Skeletal muscle satellite cell (primary cell): ENCODE measurements around the gene YWHAE.
"Not testable (repeated sequence)": the region's sequence is repeated elsewhere in the genome, so short reads cannot be mapped to it uniquely, and the experiment has no call there.

Source experiments
- H3K27me3 ChIP-seq: 2 replicates; pipeline ENCODE4 v1.7.0; 2013; ENCODE audit warnings: low read length; ENCODE audit not compliant: control insufficient read depth, insufficient read depth
- H3K36me3 ChIP-seq: 2 replicates; pipeline ENCODE4 v1.7.0; 2013; ENCODE audit warnings: mild to moderate bottlenecking, control low read depth, low read length; ENCODE audit not compliant: insufficient read depth
- H3K4me1 ChIP-seq: 2 replicates; pipeline ENCODE4 v1.7.0; 2013; ENCODE audit warnings: low read length; ENCODE audit not compliant: control insufficient read depth, insufficient read depth
- H3K4me2 ChIP-seq: 2 replicates; pipeline ENCODE4 v1.7.0; 2013; ENCODE audit warnings: mild to moderate bottlenecking, low read length
- H3K4me3 ChIP-seq: 2 replicates; pipeline ENCODE4 v1.7.0; 2013; ENCODE audit warnings: low read length
- H3K9ac ChIP-seq: 2 replicates; pipeline ENCODE4 v1.7.0; 2013; ENCODE audit warnings: mild to moderate bottlenecking, low read depth, low read length, moderate library complexity
- H3K9me3 ChIP-seq: replicated peaks from 2 replicates; pipeline ENCODE4 v1.7.0; 2013; ENCODE audit warnings: mild to moderate bottlenecking, control low read depth, low read length

Gene YWHAE

GRCh38 chr17:1322480-1322879 is 77.5 kb downstream of the YWHAE start:
- Histone ChIP-seq H3K4me3 (no peak overlapping the region), H3K4me1 (no peaks in the 10 kb centered on the region), H3K4me2 (no peak overlapping the region), H3K36me3 (no peaks in the 10 kb centered on the region), H3K9ac (no peak overlapping the region), H3K27me3 (peaks cover 8% of the 10 kb centered on the region), H3K9me3 (no peaks in the 10 kb centered on the region)

- no peak overlapping the region for H3K9ac ChIP-seq
- no peaks in the 10 kb centered on the region for H3K36me3 ChIP-seq
- no peaks in the 10 kb centered on the region for H3K9me3 ChIP-seq
- no peak overlapping the region for H3K4me3 ChIP-seq
- no peaks in the 10 kb centered on the region for H3K4me1 ChIP-seq
- peaks cover 8% of the 10 kb centered on the region for H3K27me3 ChIP-seq
- no peak overlapping the region for H3K4me2 ChIP-seq
These were observed 78.0 kb downstream of the YWHAE start for GRCh38 chr17:1322014-1322428.

GRCh38 chr17:1315891-1316403 is 84.1 kb downstream of the YWHAE start:
- Histone ChIP-seq H3K36me3 (no peaks in the 10 kb centered on the region), H3K9me3 (no peaks in the 10 kb centered on the region), H3K9ac (no peak overlapping the region), H3K4me2 (no peak overlapping the region), H3K4me1 (no peaks in the 10 kb centered on the region), H3K27me3 (peaks cover 22% of the 10 kb centered on the region), H3K4me3 (no peak overlapping the region)

DNA sequence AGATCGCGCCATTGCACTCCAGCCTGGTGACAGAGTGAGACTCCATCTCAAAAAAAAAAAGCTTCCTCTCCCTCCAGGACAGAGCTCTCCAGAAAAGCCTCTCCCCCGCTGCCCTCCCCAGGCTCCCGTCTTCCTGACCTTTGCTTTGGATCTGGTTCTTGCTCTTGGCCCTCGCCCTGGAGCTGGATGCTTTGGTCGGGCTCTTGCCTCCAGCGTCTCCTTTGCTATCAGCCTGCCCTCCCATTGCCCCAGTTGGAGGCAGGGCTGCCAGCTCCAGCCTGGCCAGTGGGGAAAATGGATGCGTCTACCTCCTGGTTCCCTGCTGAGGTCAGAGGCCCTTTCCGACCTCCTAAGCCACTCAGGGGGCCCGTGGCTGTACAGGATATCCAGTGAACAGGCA is 84.6 kb downstream of the YWHAE start:
- Histone ChIP-seq H3K27me3 (peaks cover 22% of the 10 kb centered on the region), H3K4me2 (no peak overlapping the region), H3K9ac (no peak overlapping the region), H3K36me3 (no peaks in the 10 kb centered on the region), H3K4me3 (no peak overlapping the region), H3K4me1 (no peaks in the 10 kb centered on the region), H3K9me3 (no peaks in the 10 kb centered on the region)

DNA sequence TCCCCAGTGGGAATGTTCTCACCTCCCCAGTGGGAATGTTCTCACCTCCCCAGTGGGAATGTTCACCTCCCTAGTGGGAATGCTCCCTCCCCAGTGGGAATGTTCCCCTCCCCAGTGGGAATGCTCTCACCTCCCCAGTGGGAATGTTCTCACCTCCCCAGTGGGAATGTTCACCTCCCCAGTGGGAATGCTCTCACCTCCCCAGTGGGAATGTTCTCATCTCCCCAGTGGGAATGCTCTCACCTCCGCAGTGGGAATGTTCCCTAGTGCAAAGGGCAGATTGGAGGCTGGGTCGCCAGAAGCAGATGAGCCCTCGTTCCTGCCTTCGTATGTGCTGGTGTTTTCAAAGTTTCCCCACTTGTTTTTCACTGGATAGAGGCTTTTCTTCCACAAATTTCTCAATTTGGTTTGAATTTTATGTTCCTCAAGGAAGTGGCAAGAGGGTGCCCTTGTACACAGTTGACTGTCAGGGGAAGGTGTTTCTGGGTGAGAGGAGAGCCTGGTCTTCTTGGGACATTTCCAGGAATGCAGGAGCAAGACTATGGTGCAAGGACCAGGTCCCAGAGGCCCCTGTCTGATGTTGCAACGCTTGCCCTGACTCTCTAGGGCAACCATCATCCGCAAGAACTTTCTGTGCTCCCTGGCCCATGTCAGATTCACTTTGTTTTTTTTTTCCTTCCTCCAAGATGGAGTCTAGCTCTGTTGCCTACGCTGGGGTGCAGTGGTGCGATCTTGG is 86.6 kb downstream of the YWHAE start:
- Histone ChIP-seq H3K4me3 (no peak overlapping the region), H3K4me1 (no peaks in the 10 kb centered on the region), H3K27me3 (peaks cover 22% of the 10 kb centered on the region), H3K4me2 (no peak overlapping the region), H3K9me3 (no peaks in the 10 kb centered on the region), H3K36me3 (no peaks in the 10 kb centered on the region), H3K9ac (no peak overlapping the region)

DNA sequence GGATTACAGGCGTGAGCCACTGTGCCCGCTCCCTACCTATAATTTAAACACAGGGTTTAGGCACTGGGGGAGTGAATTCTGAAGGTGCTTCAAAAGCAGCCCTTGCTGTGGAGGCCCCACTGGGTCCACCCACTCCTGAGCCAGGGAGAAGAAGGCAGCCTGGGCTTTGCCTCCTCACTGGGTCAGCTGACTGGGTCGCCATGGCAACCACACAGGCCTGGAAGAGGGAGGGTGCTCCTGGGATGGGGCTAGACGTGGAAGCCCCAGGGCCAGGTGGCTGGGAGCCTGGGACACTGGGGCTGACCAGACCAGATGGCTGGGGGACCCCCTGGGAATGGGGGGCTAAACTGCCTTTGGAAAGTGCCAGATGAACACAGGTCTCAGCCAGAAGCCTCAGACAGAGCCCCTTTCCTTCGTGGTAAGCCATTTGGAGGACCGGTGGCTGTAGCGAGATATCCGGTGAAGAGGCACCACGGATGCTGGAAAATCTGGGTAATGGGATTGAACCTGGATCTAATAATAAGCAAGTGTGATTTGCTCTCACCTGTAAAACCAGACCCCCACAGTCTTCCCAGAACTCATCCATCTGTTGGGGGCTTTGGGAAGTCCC is 87.7 kb downstream of the YWHAE start:
- H3K9ac ChIP-seq = no peak overlapping the region
- no peak overlapping the region for H3K4me3 ChIP-seq
- peaks cover 25% of the 10 kb centered on the region for H3K27me3 ChIP-seq
- no peaks in the 10 kb centered on the region for H3K4me1 ChIP-seq
- no peak overlapping the region for H3K4me2 ChIP-seq
- H3K36me3 ChIP-seq = no peaks in the 10 kb centered on the region
- no peaks in the 10 kb centered on the region for H3K9me3 ChIP-seq

DNA sequence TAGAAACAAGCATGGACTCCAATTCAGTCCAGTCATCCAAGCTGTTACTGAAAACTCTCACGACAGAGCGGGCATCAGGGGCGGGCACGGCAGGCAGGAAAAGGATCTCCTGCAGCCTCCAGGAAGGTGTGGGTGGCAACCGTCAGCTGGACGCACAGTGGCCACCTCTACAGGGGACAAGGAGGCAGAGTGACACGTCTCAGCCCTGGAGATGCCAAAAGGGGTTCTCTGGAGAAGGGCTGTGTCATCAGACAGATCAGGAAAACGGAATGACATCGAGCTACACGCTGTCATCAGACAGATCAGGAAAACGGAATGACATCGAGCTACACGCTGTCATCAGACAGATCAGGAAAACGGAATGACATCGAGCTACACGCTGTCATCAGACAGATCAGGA is 92.2 kb downstream of the YWHAE start:
- H3K4me1 ChIP-seq, H3K9ac ChIP-seq, H3K9me3 ChIP-seq, H3K4me3 ChIP-seq, H3K4me2 ChIP-seq, H3K36me3 ChIP-seq: not testable (repeated sequence)
- peaks cover 15% of the 10 kb centered on the region for H3K27me3 ChIP-seq

DNA sequence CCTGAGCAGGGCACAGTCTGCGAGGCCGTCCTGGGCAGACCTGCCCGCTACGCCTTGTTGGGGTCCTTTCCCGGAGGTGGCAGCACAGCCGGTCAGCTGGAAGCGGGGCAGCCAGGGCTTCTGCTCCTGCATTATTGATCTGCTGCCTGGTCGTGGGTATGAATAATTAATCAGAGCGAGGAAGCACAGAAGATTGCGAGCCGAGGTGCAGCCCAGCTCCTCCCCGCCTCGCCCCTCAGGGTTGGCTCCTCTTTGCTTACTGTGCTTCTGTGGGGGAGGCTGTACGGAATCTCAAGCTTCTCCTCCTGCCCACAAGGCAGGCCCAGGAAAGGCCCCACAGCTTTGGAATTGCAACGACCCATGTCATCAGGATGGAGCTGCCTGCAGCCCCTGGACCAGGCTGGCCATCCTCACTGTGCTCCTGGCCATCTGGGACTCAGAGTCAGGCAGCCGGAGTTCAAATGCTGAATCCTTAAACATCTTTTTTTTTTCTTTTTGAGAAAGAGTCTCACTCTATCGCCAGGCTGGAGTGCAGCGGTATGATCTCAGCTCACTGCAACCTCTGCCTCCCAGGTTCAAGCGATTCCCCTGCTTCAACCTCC is 95.0 kb downstream of the YWHAE start:
- H3K4me2 ChIP-seq = no peak overlapping the region
- H3K9ac ChIP-seq = no peak overlapping the region
- no peaks in the 10 kb centered on the region for H3K9me3 ChIP-seq
- H3K4me3 ChIP-seq = no peak overlapping the region
- H3K27me3 ChIP-seq = peaks cover 38% of the 10 kb centered on the region
- no peaks in the 10 kb centered on the region for H3K4me1 ChIP-seq
- H3K36me3 ChIP-seq = no peaks in the 10 kb centered on the region

DNA sequence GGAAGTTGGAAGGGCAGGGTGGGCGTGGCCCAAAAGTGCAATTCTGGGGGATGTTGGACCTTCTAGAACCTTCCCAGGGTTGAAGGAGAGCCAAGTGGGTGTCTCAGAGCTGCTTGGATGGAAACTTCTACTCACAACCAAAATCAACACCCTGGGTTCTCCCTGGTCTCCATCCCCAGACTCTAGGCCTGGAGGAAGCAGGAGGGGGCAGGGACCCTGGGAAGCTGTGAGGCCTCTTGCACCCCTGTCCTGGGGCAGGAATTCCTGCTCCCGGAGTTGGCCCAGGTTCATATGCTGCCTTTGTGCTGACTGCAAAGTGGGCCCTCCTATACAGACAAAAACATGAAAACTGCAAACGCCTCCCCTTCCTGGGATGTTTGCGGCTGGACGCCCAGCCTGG is 95.5 kb downstream of the YWHAE start:
- no peaks in the 10 kb centered on the region for H3K4me1 ChIP-seq
- no peaks in the 10 kb centered on the region for H3K9me3 ChIP-seq
- no peaks in the 10 kb centered on the region for H3K36me3 ChIP-seq
- H3K9ac ChIP-seq = no peak overlapping the region
- H3K4me3 ChIP-seq = no peak overlapping the region
- H3K27me3 ChIP-seq = peaks cover 43% of the 10 kb centered on the region
- H3K4me2 ChIP-seq = no peak overlapping the region

- Histone ChIP-seq H3K9ac (no peak overlapping the region), H3K27me3 (peaks cover 58% of the 10 kb centered on the region), H3K4me1 (no peaks in the 10 kb centered on the region), H3K4me3 (no peak overlapping the region), H3K4me2 (no peak overlapping the region), H3K36me3 (no peaks in the 10 kb centered on the region), H3K9me3 (no peaks in the 10 kb centered on the region)
These were observed 97.3 kb downstream of the YWHAE start for GRCh38 chr17:1302761-1303160.

DNA sequence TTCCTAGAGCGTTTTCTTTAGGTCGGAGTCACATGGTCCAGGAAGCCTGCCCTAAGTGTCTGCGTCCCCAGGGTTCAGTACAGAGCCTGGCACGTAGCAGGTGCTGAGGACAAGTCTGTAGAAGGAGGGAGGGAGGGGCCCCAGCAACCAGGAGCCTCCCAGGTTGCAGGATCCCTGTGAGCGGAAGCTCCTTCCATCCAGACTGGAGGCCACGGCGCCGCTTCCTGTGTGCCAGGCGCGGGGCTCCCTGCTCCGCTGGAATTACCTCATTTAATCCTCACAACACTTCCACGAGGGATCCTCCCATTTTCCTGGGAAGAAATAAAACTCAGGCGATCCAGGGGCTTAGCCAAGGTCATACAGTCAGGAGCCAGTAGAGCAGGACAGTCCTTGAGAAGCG is 98.5 kb downstream of the YWHAE start:
- no peaks in the 10 kb centered on the region for H3K9me3 ChIP-seq
- no peak overlapping the region for H3K9ac ChIP-seq
- H3K27me3 ChIP-seq = peaks cover 65% of the 10 kb centered on the region
- no peak overlapping the region for H3K4me3 ChIP-seq
- no peaks in the 10 kb centered on the region for H3K4me1 ChIP-seq
- H3K4me2 ChIP-seq = no peak overlapping the region
- no peaks in the 10 kb centered on the region for H3K36me3 ChIP-seq
